SK-N-MC (cell line): ENCODE results near the gene UBL4A.

Source experiments
- EZH2 ChIP-seq: fragments of 200-600 bp; sonication (generic); IDR thresholded peaks from one replicate; pipeline ENCODE4 v1.6.1; 2017; ENCODE audit warnings: antibody characterized with exemption
- FOXP2 ChIP-seq: optimal IDR thresholded peaks from 2 replicates; pipeline ENCODE3; 2011; ENCODE audit warnings: mild to moderate bottlenecking, moderate library complexity; ENCODE audit not compliant: insufficient read depth; ENCODE audit errors: extremely low read length, control extremely low read depth
- POLR2AphosphoS5 ChIP-seq: IDR thresholded peaks from 2 replicates; pipeline ENCODE4 v1.6.1; 2012; ENCODE audit warnings: mild to moderate bottlenecking, low read depth, low read length, borderline replicate concordance

GRCh38 chrX:154511761-154512160 is 25.3 kb upstream of the UBL4A start:
- TF ChIP-seq EZH2 (no peak), POLR2AphosphoS5 (no peak), FOXP2 (no peak)
